SH-SY5Y (cell line): ENCODE data around the gene AIF1L.

Experiments
- GATA2 ChIP-seq: IDR thresholded peaks from 2 replicates; pipeline ENCODE4 v1.6.1; 2011; ENCODE audit warnings: mild to moderate bottlenecking, low read depth, low read length
- GATA3 ChIP-seq: IDR thresholded peaks from 2 replicates; pipeline ENCODE4 v1.6.1; 2011; ENCODE audit warnings: low read depth, mild to moderate bottlenecking, low read length, moderate library complexity

- TF ChIP-seq GATA3 (no peak), GATA2 (no peak)
Measured at GRCh38 chr9:131121346-131121745, 25.0 kb downstream of the AIF1L start.
